ENCODE data around the gene TSHZ1. TPM values are rescaled to one million over a fixed set of nuclear protein-coding genes. Genes with fewer than 3 reads are reported as not detected.

The TSHZ1 gene
- polyA plus RNA-seq, 1 donor = 34.7 TPM

GRCh38 chr18:75338631-75339030 lies 128.0 kb downstream of the TSHZ1 start:
- 60% methylated on average over 1 of the region's 13 CpGs for WGBS (ENCODE audit: insufficient coverage, low lambda C conversion rate)

More at GRCh38 chr18:75338631-75339030, 128.0 kb downstream of the TSHZ1 start:
- DNase-seq = no peak
- H3K36me3 ChIP-seq (ENCODE audit: control insufficient read depth, insufficient read depth, low read length) = no peaks in the 10 kb centered on the region
- no peak overlapping the region for H3K4me3 ChIP-seq (ENCODE audit: low read length)
- H3K27me3 ChIP-seq (ENCODE audit: control insufficient read depth, insufficient read depth, low read length) = no peaks in the 10 kb centered on the region
- no peaks in the 10 kb centered on the region for H3K4me1 ChIP-seq (ENCODE audit: control insufficient read depth, insufficient read depth, low read length)
- no peaks in the 10 kb centered on the region for H3K9me3 ChIP-seq (ENCODE audit: control insufficient read depth, low read depth, low read length)
- H3K27ac ChIP-seq (ENCODE audit: low read length) = no peak overlapping the region

Other genes with a start within 250 kb of the TSHZ1 start
- gene PTGR3, start 1.7 kb upstream of the TSHZ1 start, polyA plus RNA-seq = 46.9 TPM
- gene SMIM21, start 216.9 kb downstream of the TSHZ1 start, polyA plus RNA-seq = not detected

Data from large intestine (tissue), 3 donors.